Sigmoid colon (tissue), 4 donors: Measurements from ENCODE around the gene TEDC2.

Experiments
- CTCF ChIP-seq, 4 experiments: fragments of 450-650 bp in 3 of 4; fragments of 200-600 bp in 1 of 4; IDR thresholded peaks; one replicate each; pipeline ENCODE4 v1.5.1; 2016 to 2019; ENCODE audit warnings: antibody characterized with exemption in 4 of 4, mild to moderate bottlenecking in 3 of 4, moderate library complexity in 2 of 4
- EP300 ChIP-seq, 4 donors: sonication (generic); formaldehyde crosslinking; IDR thresholded peaks; one replicate each; pipeline ENCODE4 v1.6.1; 2017; ENCODE audit warnings: antibody characterized with exemption in 4 of 4
- POLR2A ChIP-seq, 2 donors: fragments of 450-650 bp; IDR thresholded peaks; one replicate each; pipeline ENCODE4 v1.6.1; 2016; ENCODE audit warnings: antibody characterized with exemption in 2 of 2, mild to moderate bottlenecking in 2 of 2, moderate library complexity in 2 of 2
- POLR2AphosphoS5 ChIP-seq, 4 donors: sonication (generic); formaldehyde crosslinking; IDR thresholded peaks; one replicate each; pipeline ENCODE4 v1.6.1; 2017; ENCODE audit warnings: antibody characterized with exemption in 4 of 4

DNA sequence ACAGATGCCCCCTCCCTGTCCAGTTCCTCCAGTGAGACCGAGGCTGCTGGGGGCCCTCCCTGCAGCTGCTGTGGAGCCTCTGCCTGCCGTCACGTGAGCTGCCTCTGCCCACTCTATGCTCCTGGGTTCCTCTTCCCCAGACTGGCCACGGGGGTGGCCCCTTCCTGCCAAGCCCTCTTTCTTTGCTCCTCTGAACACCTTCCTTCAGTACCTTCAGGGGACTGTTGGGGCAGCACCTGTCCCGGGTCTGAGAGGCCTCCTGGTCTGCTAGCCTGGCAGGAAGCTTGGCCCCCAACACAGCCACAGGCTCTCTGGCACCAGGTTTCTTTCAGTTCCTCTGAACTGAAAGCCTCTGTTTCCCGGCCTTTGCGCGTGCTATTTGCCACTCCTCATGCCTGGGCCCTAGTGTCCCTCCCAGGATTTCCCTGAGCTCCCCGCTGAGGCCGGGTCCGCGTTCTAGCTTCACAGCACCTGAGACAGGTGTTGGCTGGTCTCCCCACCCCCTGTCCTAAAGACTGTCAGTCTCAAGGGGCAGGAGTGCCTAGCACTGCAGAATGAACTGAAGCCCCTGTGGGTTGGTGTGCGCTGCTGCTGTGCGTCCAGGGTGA, 47.2 kb downstream of the TEDC2 start:
- TF ChIP-seq CTCF (IDR thresholded peaks at IDR 0.05): no peak
- TF ChIP-seq POLR2A (IDR thresholded peaks at IDR 0.05): no peak
- TF ChIP-seq EP300 (IDR thresholded peaks at IDR 0.05): no peak
- peak in 1 of 4 donors; percentile 17 for TF ChIP-seq POLR2AphosphoS5 (IDR thresholded peaks at IDR 0.05)
